Left kidney (tissue), 2 donors: Measurements from ENCODE around the gene COX10. TPM values are rescaled to one million over a fixed set of nuclear protein-coding genes. Genes with fewer than 3 reads are reported as not detected.

Source experiments
- DNase-seq: peaks from one replicate; pipeline ENCODE4 v3.0.0-alpha.2; 2013
- polyA plus RNA-seq: library from polyadenylated mRNA; unstranded; fragments of 120-200 nt; gene quantifications from one replicate; pipeline ENCODE4 v1.2.1, GENCODE V29; 2013; ENCODE audit not compliant: insufficient read length

COX10 gene
- polyA plus RNA-seq, 1 donor = 20.0 TPM

- no peak for DNase-seq
These were observed 608 bp upstream of the COX10 start for GRCh38 chr17:14068542-14069250.

- DNase-seq = no peak
These were observed 1.2 kb downstream of the COX10 start for GRCh38 chr17:14070344-14070984.

- DNase-seq = no peak
These were observed 3.6 kb downstream of the COX10 start for GRCh38 chr17:14072881-14073280.

- DNase-seq = no peak
These were observed 8.7 kb downstream of the COX10 start for GRCh38 chr17:14078027-14078426.

GRCh38 chr17:14080847-14081251 lies 11.5 kb downstream of the COX10 start:
- no peak for DNase-seq

GRCh38 chr17:14082848-14083247 lies 13.5 kb downstream of the COX10 start:
- no peak for DNase-seq

GRCh38 chr17:14084955-14085354 lies 15.7 kb downstream of the COX10 start:
- no peak for DNase-seq

- DNase-seq = no peak
These were observed 16.9 kb downstream of the COX10 start for GRCh38 chr17:14086189-14086588.

- no peak for DNase-seq
These were observed 19.9 kb downstream of the COX10 start for GRCh38 chr17:14089179-14089578.

- no peak for DNase-seq
These were observed 22.1 kb downstream of the COX10 start for GRCh38 chr17:14091367-14091766.

GRCh38 chr17:14092808-14093207 lies 23.5 kb downstream of the COX10 start:
- DNase-seq = no peak

- no peak for DNase-seq
These were observed 25.6 kb downstream of the COX10 start for GRCh38 chr17:14094676-14095601.

- no peak for DNase-seq
These were observed 26.3 kb downstream of the COX10 start for GRCh38 chr17:14095631-14096030.

GRCh38 chr17:14098246-14098645 lies 28.9 kb downstream of the COX10 start:
- DNase-seq = no peak

- no peak for DNase-seq
These were observed 32.7 kb downstream of the COX10 start for GRCh38 chr17:14101976-14102375.

GRCh38 chr17:14103836-14104235 lies 34.5 kb downstream of the COX10 start:
- DNase-seq = no peak

GRCh38 chr17:14104734-14105133 lies 35.4 kb downstream of the COX10 start:
- DNase-seq = no peak

- no peak for DNase-seq
These were observed 38.6 kb downstream of the COX10 start for GRCh38 chr17:14107889-14108288.

- no peak for DNase-seq
These were observed 43.1 kb downstream of the COX10 start for GRCh38 chr17:14112407-14112806.

- no peak for DNase-seq
These were observed 43.8 kb downstream of the COX10 start for GRCh38 chr17:14113137-14113536.

- DNase-seq = no peak
These were observed 47.1 kb downstream of the COX10 start for GRCh38 chr17:14116263-14117024.

GRCh38 chr17:14118951-14119350 lies 49.6 kb downstream of the COX10 start:
- DNase-seq = no peak
